Measurements from ENCODE around the gene IRX2. TPM values are rescaled to one million over a fixed set of nuclear protein-coding genes. Genes with fewer than 3 reads are reported as not detected.

IRX2 gene
- total RNA-seq, 4 donors from 2014 or later, result 2.5 to 7.6 (median 5.5) TPM

DNA sequence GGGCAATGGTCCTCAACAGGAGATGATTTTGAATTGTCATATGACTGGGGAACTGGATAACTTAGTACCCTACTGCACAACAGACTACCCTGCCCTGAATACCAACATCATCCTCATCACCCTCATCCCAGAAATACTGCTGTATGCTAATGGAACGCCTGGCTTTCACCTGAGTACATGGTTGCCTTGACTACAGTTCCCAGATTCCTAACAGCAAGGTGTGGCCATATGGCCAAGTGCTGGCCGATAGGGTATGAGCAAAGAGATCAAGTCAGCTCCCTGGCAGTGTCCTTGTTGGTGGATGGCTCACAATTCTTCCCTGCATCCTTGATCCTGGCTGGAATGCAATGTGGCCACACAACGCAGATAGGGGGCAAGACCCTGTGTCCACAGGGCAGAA, 31.2 kb upstream of the IRX2 start:
- no peak for DNase-seq
- no peak for TF ChIP-seq POLR2A (IDR thresholded peaks at IDR 0.05)
- TF ChIP-seq CTCF (IDR thresholded peaks at IDR 0.05), result no peak
- no peaks in the 10 kb centered on the region for H3K4me1 ChIP-seq
- H3K4me3 ChIP-seq (replicated peaks in 1 of 3), result no peak overlapping the region
- WGBS, 2 donors, result 90 to 92% methylated on average over 3 of the region's 3 CpGs
- intact Hi-C loops (cut with DNase I), result no loop called here
- no peaks in the 10 kb centered on the region for H3K36me3 ChIP-seq
- H3K27ac ChIP-seq, result no peak overlapping the region
- H3K27me3 ChIP-seq, result no peaks in the 10 kb centered on the region
- no peaks in the 10 kb centered on the region for H3K9me3 ChIP-seq

DNA sequence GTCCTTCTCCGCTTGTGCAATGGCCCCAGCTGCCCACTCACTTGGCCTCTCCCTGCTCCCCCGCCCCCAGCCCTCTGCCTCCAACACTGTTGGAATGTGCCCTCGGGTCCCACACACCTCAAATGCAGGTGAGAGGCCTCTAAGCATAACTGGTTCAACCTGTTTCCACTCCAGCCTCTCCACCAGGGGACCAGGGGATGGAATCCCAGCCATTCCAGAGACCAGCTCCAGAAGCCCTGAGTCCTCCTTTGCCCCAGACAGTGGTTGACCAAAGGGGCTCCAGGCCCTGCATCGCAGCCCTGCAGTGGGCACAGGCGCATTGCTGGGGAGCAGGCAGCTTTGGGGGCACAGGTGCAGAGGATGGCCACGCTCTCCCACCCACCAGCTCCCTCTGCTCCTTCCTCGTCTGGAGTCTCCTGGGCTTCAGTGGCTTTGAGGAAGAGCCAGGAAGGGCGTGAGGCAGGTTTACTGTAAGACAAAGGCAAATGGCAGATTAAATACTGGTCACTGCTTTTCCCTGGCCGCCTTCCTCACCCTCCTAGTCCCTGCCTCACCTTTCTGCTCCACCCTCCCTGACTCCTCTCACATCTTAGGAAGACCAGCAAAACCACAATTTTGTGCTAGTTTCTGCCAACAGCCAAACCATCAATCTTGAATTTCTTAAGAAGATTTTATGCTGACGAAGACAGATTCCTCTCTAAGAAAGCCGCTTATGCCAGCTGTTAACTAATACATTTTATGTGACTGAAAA, 29.1 kb upstream of the IRX2 start:
- no peaks in the 10 kb centered on the region for H3K36me3 ChIP-seq
- no peak overlapping the region for H3K4me3 ChIP-seq (replicated peaks in 1 of 3)
- 56 to 65% methylated on average over 11 of the region's 11 CpGs for WGBS, 2 donors
- H3K27ac ChIP-seq, result no peak overlapping the region
- no peaks in the 10 kb centered on the region for H3K9me3 ChIP-seq
- TF ChIP-seq CTCF (IDR thresholded peaks at IDR 0.05), result no peak
- no peak for TF ChIP-seq POLR2A (IDR thresholded peaks at IDR 0.05)
- H3K4me1 ChIP-seq, result no peaks in the 10 kb centered on the region
- H3K27me3 ChIP-seq, result no peaks in the 10 kb centered on the region
- intact Hi-C loops (cut with DNase I), result no loop called here
- peak in 1 of 2 donors; percentile 30 for DNase-seq

DNA sequence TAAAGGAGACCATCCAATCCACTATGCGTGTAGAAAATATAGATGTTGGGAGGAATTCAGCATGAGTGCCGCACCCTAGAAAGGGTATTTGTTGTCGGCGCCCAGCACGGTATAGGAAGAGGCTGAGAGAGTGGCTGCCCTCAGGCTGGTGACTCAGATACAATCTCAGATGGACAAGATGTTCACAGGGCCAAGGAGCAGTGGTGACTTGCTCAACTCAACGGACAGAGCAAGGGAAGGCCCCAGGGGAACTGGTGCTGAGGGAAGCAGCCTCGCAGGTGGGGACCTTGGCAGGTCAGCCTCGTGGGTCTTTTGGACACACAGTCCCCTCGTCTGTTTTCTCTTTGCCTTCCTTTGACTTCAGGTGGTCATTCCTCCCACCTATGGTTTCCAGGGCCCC, 28.0 kb upstream of the IRX2 start:
- DNase-seq, result no peak
- Histone ChIP-seq H3K4me3 (replicated peaks in 1 of 3) (no peak overlapping the region), H3K27ac (no peak overlapping the region), H3K36me3 (no peaks in the 10 kb centered on the region), H3K9me3 (no peaks in the 10 kb centered on the region), H3K4me1 (no peaks in the 10 kb centered on the region), H3K27me3 (no peaks in the 10 kb centered on the region)
- WGBS, 2 donors, result 80 to 90% methylated on average over 9 of the region's 9 CpGs
- intact Hi-C loops (cut with DNase I), result no loop called here
- TF ChIP-seq POLR2A (IDR thresholded peaks at IDR 0.05) (no peak), CTCF (IDR thresholded peaks at IDR 0.05) (no peak)

- intact Hi-C loops (cut with DNase I), result no loop called here
Observed at GRCh38 chr5:2776337-2777302, 25.1 kb upstream of the IRX2 start.

More at GRCh38 chr5:2776337-2777302, 25.1 kb upstream of the IRX2 start:
- no peaks in the 10 kb centered on the region for H3K27me3 ChIP-seq
- H3K36me3 ChIP-seq, result no peaks in the 10 kb centered on the region
- no peak for DNase-seq
- no peaks in the 10 kb centered on the region for H3K4me1 ChIP-seq
- H3K4me3 ChIP-seq (replicated peaks in 1 of 3), result no peak overlapping the region
- no peak overlapping the region for H3K27ac ChIP-seq
- TF ChIP-seq CTCF (IDR thresholded peaks at IDR 0.05) (no peak), POLR2A (IDR thresholded peaks at IDR 0.05) (no peak)
- 74 to 77% methylated on average over 20 of the region's 20 CpGs for WGBS, 2 donors
- no peaks in the 10 kb centered on the region for H3K9me3 ChIP-seq
